GM19397 (cell line): ENCODE data around the gene PKNOX1.
"Not testable (repeated sequence)": the region's sequence is repeated elsewhere in the genome, so short reads cannot be mapped to it uniquely, and the experiment has no call there.

Experiments
- ATAC-seq: cut with Tn5 transposase; IDR thresholded peaks from one replicate; pipeline ENCODE4 v1.9.1; 2021; ENCODE audit warnings: mild to moderate bottlenecking, moderate library complexity; ENCODE audit not compliant: unreplicated experiment

Gene PKNOX1

DNA sequence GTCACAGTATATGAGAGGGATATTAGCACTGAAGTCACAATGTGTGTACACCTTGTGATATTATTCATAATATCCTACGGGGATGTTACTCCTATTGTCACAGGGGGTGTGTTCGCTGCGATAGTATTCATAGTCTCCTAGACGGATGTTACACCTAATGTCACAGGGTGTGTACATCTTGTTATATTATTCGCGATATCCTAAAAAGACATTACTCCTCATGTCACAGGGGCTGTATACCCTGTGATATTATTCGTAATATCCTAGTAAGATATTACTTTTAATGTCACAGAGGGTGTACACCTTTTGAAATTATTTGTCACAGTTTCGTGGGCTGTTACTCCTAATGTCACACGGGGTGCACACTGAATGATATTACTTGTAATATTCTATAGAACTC lies 23.2 kb upstream of the PKNOX1 start:
- not testable (repeated sequence) for ATAC-seq

DNA sequence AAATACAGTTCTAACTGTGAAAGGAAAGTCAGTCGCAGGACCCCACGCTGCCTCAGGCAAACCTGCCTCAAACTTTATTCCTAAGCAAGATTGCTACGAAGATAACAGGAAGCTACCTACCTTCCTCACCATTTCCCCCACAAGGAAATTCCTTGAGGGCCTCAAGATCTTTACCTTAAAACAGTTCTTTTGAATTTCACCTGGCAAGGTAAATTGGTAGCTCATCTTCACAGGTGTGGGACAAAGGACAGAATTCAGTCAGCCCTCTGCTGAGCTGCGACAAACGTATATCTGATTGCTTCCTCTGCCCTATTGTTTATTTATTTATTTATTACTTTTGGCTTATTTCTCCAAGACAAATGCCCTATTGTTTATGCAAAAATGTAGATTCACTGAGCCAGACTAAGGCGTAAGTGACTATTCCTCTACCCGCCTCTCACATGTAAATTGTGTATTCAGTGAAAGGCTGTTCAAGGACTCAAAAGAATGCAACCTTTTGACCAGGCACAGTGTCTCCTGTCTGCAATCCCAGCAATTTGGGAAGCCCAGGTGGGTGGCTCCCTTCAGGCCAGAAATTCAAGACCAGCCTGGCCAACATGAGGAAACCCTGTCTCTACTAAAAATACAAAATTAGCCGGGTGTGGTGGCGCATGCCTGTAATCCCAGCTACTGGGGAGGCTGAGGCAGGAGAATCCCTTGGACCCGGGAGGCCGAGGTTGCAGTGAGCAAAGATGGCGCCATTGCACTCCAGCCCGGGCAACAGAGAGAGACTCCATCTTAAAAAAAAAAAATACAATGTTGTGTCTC lies 17.3 kb upstream of the PKNOX1 start:
- ATAC-seq: peak; percentile 98

DNA sequence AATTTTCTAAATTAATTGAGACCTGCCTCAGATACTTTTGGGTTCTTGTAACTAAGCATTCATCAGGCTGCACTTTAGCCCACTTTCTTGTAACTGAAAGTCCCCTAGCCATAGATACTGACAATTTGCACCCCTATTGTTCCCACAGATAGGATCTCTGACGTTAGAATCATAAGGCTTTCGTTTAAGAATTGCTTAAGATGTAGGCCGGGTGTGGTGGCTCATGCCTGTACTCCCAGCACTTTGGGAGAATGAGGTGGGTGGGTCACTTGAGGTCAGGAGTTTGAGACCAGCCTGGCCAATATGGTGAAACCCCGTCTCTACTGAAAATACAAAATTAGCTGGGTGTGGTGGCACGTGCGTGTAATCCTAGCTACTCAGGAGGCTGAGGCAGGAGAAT lies 16.2 kb upstream of the PKNOX1 start:
- ATAC-seq: not testable (repeated sequence)

DNA sequence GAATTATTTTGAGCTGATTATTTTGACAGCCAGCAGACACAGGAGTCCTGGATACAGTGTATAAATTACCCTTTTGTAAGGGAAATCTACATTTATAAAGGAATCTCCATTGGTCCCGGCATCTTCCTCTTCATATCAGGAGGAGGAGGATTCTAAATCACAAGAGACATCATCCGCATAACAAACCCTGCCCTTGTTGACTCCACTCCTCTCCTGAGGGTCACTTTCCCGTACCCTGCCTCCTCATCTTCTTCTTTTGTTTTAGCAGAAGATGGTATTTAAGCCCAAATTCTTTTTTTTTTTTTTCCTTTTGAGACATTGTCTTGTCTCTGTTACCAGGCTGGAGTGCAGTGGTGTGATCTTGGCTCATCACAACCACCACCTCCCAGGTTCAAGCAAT lies 14.6 kb upstream of the PKNOX1 start:
- no peak for ATAC-seq

DNA sequence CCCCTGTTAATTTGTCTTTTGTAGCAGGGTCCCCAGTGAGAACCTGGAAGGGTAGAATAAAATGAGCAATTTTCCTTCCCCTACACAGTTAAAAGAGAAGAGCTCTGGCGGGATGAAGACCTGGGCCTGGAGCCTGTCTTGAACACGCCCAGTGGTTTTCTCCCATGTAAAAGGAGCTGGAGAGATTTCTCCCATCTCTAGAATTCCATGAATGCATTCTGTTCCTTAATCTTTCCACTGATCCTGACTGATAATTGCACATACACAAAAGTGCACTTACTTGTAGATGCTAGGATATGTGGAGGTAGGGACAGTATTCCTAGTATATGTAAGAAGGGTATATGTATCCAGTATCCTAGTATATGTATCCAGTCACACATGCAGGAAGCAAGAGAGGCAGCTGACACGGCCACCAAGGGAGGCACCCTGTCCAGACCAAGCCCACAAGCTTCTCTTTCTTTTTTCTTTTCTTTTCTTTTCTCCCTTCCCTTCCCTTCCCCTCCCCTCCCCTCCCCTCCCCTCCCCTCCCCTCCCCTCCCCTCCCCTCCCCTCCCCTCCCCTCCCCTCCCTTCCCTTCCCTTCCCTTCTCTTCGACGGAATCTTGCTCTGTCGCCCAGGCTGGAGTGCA lies 11.9 kb upstream of the PKNOX1 start:
- no peak for ATAC-seq

DNA sequence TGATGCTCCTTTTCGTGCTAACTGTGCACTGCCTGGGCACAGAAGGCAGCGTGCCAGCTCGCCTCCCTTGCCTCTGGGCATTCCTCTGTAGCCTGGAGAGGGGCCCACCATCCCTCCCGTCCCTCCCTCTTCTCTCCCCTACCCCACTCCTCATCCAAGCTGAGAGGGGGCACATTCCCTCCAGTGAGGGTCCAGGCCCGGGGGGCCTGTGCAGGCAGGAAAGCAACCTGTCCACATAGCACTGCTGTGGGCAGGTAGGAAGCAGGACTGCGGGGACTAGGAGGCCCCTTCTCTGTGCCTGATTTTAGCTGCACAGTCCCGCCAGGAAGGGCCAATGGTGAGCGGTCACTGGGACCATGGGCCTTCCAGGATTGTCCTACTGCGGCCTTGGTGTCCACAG lies 10.3 kb upstream of the PKNOX1 start:
- ATAC-seq: no peak

DNA sequence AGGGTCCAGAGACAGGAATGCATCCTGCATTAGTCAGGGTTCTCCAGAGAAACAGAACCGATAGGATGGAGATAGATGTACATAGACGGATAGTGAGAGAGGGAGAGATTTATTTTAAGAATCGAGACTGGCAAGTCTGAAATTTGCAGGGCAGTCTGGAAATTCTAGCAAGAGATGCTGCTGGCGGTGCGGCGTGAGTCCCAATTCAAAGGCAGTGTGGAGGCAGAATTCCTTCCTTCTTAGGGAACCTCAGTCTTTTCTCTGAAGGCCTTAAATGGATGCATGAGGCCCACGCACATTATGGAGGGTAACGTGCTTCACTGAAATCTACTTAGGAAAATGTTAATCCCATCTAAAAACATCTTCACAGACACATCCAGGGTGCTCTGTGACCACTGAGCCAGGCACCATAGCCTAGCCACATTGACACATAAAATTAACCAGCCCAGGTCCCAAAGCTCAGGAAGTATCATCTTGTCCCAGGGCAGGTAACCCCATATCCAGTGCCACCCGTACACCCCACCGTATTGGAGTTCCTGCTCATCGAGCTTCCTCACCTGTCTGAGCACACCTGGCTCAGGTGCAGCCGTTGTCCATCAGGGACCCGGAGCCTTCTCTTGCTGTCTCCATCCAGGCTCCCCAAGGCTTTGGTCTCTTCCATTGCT lies 9.7 kb upstream of the PKNOX1 start:
- ATAC-seq: no peak

DNA sequence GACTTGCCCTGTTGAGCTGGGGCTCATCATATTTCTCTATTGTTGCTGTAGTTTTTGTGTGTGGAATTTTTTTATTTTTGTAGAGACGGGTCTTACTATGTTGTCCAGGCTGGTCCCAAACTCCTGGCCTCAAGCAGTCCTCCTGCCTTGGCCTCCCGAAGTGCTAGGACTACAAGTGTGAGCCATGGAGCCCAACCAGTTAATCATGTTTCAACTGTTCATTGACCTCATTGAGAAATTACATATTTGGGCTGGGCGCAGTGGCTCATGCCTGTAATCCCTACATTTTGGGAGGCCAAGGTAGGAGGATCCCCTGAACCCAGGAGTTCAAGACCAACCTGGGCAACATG lies 9.2 kb upstream of the PKNOX1 start:
- ATAC-seq: no peak

DNA sequence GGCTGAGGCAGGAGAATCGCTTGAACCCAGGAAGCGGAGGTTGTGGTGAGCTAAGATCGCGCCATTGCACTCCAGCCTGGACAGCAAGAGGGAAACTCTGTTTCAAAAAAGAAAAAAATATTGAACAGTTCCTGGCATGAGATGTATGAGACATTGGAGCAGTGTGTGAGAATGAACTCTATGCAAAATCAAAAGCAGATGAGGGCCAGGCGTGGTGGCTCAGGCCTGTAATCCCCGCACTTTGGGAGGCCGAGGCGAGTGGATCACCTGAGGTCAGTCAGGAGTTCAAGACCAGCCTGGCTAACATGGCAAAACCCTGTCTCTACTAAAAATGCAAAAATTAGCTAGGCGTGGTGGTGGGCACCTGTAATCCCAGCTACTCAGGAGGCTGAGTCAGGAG lies 6.7 kb upstream of the PKNOX1 start:
- not testable (repeated sequence) for ATAC-seq

DNA sequence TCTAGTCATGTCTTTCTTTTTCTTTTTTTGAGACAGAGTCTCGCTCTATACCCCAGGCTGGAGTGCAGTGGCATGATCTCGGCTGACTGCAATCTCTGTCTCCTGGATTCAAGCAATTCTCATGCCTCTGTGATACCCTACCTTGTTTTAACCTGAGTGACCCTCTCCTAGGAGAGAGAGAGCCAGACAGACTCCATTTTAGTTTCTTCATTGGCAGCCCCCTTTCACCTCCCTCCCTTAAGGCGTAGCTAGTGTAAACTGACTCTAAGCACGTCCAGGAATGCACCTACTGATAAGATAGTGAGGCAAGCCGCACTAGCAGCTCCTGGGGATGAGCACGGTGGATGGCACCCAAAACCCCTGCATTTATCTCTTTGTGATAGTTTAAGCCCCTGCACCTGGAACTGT lies 5.2 kb upstream of the PKNOX1 start:
- ATAC-seq: no peak

DNA sequence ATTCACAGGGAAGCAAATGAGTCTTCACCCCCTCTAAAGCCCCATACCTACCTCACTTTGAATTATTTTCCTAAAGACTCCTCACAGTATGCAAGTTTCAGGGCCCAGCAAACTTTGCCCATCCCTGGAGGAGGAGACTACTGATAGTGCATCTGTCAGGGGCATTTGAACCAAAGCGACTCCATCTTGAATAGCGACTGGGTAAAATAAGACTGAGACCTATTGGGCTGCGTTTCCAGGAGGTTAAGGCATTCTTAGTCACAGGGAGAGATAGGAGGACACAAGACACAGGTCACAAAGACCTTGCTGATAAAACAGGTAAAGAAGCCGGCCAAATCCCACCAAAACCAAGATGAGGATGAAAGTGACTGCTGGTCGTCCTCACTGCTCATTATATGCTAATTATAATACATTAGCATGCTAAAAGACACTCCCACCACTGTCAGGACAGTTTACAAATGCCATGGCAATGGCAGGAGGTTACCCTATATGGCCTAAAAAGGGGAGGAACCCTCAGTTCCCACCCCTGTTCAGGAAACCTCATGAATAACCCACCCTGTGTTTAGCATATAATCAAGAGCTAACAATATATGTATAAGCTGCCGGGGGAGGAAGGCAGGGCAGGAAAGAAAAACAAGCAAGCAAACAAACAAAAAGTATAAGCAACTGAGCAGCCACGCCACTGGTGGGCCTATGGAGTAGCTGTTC lies 3.3 kb upstream of the PKNOX1 start:
- ATAC-seq: no peak

DNA sequence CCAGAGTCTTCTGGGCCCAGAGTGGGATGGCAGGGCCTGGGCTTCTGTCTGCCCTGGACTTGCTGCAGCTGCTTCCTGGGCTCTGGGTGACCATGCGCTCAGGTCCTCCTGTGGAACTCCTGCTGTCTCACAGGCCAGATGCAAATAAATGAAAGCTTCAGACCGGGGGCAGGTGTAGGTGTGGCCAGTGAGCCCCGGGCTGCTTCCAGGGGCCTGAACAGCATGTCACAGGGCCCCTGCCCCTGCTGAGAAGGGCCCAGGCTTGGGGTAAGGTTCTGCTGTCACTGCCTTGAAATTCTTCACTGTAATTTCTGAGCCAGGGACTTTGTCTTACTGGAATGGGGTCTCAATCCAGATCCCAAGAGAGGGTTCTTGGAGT lies 2.5 kb upstream of the PKNOX1 start:
- ATAC-seq: no peak

DNA sequence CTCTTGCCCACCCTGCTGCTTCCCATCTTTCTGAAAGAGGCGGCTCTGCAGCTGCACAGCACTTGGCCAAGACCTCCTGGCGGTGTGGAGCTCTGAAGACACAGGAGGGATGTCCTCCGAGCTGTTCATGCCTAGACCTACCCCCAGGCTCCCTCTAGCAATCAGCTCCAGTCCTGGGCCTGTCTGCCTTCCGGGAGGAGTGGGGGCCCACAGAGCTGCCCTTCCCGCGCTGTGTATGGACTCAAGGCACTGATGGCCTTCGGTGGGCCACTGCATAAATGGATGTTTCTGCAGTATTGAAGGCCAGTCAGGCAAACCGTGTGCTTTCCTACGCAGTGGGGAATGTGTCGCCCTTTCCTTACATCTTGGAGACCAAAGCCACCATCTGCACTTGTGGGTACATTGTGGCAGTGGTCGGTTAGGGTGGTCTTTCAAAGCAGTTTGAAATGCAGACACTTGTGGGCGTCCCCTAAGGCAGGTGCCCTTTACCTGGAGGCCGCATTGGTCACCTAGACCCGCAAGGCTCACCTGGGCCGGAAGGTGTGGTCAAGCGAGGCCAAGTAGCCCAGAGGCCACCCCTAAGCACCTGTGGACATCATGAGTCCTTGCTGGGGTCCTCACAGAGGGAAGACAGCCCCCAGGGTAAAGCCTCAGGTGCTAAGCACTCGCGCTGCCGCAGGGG lies 912 bp upstream of the PKNOX1 start:
- ATAC-seq: no peak

DNA sequence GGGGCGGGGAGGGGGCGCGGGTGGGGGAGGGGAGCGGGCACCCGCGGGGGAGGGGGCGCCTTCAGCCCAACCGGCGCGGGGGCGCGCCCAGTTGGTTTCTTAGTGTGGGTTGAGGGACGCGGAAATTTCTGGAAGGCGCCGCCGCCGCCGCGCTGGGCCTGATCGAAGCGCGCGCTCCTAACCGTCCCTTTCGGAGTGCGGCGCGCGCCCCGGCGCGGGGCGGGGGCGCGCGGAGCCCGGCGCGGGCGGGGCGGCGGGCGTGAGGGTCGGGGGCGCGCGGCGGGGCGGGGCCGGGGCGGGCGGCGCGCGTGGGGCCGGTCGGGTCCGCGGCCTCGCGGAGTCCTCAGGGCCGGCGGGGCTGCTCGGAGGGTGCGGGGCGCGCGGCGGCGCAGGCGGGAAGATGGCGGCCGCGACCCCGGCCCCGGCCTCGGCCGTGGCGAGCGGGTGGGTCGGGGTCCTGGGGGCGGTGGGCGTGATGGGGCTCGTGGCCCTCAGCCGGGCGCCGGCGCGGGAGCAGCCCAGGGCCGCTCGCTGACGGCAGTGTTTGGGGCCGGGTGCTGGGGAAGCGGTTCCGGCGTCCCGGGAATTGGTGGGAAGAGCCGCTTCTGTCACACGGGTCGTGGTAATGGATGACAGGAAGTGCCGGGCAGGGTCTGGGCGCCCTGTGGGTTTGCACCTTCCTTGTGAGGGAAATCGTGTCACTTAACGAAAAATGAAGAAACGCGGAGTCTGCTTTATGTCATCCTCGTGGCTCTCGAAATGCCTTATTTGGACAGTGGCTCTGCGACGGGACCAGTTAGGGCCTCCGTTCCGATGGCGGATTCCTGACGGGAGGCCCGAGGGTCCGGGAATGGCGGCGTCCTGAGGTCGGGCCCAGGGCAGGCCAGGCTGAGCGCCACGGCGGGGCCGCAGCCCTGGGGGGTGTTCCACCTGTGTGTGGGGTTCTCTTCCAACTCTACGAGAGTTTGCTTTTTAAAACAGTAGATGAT lies 764 bp downstream of the PKNOX1 start:
- ATAC-seq: peak; percentile 29

DNA sequence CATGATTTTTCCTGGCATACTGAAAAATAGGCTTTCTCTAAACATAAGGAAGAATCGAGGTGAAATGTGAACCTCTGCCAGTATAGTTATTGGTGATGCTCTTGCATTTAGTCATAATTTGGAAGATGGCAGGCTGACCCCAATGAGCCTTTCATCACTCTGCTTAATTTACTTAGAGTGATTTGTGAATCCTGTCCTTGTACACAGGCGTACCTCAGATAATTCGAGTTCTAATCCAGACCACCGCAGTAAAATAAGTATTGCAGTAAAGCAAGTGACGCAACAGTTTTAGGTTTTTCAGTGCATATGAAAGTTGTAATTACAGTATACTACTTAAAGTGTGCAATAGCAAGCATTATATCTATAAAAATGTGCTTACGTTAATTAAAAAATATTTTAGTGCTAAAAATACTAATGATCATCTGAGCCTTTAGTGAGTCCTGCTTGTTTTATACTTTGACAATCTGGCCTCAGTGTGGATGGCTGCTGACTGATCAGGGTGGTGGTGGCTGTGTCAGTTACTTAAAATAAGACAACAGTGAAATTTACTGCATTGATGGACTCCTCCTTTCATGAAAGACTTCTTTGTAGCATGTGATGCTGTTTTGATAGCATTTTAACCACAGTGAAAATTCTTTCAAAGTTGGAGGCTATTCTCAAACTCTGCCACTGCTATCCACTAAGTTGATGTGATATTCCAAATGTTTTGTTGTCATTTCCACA lies 1.7 kb downstream of the PKNOX1 start:
- ATAC-seq: no peak

DNA sequence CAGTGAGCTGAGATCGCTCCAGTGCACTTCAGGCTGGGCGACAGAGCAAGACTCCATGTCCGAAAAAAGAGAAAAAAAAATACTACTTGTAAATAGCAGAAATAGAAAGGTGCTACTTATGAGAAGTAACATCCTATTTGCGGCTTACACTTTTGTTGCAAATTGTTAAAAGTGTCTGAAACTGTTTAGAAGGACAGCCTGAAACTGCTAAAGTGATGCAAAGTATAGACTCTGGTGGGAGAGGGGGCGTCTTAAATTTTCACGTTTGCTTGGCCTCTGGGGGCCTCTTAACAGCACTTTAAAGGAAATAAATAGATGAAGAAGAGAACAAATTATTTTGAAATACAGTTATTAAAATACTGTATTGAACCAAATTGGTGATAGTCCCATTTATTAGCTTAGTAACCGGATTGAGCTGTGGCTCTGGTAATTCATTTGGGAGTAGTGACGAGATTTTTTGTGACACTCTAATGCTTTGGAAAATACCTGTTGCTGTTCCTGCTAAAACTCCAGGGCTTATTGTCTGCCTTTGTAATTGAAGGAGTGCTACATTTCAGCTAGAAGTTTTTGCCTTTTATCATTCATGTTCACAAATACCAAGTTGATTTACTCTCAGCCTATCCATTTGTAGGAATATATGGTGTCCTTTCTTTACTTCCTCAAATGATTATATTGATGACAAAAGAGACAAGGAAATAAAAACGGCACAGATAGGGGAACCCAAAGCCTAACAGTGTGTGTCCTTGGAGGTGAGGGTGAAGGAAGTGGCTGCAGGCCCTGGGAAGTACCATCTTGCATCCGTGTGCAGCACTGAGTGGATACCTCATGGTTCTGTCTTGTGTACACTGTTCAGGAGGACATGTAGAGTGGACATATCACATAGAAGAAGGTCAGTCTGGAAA lies 6.2 kb downstream of the PKNOX1 start:
- no peak for ATAC-seq

DNA sequence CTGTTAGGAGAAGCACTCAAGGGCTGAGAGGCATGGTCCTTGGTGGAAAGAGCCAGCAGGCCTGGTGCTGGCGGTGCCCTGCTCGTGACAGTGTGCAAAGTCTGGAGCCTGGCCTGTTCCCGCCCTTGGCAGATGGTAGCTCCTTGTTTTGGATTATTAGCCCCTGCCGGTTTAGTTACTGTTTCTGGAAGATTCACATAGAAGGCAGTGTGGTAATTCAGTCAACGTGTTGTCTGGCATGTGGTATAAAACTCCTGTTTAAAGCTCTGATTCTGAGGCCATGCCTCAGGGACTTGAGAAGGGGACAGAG lies 6.8 kb downstream of the PKNOX1 start:
- ATAC-seq: no peak

DNA sequence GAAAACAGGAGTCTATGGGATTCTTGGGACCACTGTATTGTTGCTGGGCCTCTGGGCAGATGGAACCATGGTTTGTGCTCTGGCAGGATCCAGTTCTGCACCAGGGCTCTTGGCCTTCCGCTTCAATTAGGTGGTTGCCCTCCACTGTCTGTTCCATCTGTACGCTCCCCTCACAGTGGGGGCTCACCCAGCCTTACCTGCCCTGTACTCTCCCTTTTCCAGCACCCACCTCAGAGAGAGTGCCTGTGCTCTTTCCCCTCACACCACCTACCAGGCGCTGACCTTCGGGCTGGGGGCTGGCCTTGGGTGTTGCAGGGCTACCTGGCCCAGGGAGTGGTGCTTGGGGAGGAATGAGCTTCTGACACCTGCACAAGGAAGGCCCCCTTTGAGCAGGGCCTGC lies 7.5 kb downstream of the PKNOX1 start:
- ATAC-seq: no peak
